ENCODE data around the gene CFAP20DC. TPM values are rescaled to one million over a fixed set of nuclear protein-coding genes. Genes with fewer than 3 reads are reported as not detected.

Gene CFAP20DC
- total and polyA plus RNA-seq, 2 of the 8 experiments (the other 6 are each of a cell fraction or from before 2014, with no cell fraction given), result 2.2 to 2.8 TPM

- Histone ChIP-seq H2BK12ac (ENCODE audit: low read depth, low read length) (no peak overlapping the region), H4K5ac (ENCODE audit: insufficient read length, low read depth, low read length) (no peak overlapping the region), H3K9ac (replicated peaks in 1 of 4; ENCODE audit: extremely low read depth in 1 of 4, low read depth in 3 of 4, low read length in 3 of 4) (no peak overlapping the region), H3K14ac (ENCODE audit: insufficient read length) (no peak overlapping the region), H4K8ac (ENCODE audit: extremely low read depth, insufficient read depth, low read length) (no peak overlapping the region), H4K20me1 (replicated peaks in 1 of 2; ENCODE audit: control insufficient read depth in 1 of 2, insufficient read depth in 2 of 2, low read length in 2 of 2) (no peaks in the 10 kb centered on the region), H3K4me3 (ENCODE audit: extremely low read depth in 1 of 4, insufficient read depth in 2 of 4, low read depth in 3 of 4, low read length in 4 of 4) (peak overlapping the region in 1 of 4 experiments; percentile 20; a peak in 1 of 8 replicates), H3K9me3 (ENCODE audit: insufficient read depth in 2 of 2, low read depth in 1 of 2, low read length in 1 of 2) (no peaks in the 10 kb centered on the region), H3K56ac (replicated peaks; ENCODE audit: insufficient read length, low read depth, low read length) (no peak overlapping the region), H3K27ac (ENCODE audit: low read depth, low read length) (no peak overlapping the region), H2BK5ac (ENCODE audit: low read depth, low read length) (no peak overlapping the region), H3K23me2 (ENCODE audit: low read depth, low read length) (no peaks in the 10 kb centered on the region), H3K79me2 (ENCODE audit: control insufficient read depth in 1 of 2, insufficient read depth in 2 of 2, low read length in 2 of 2) (no peaks in the 10 kb centered on the region), H3K79me1 (ENCODE audit: low read depth, low read length) (no peaks in the 10 kb centered on the region; the same call in 1 of the 2 replicates), H3K27me3 (replicated peaks in 1 of 4; ENCODE audit: control insufficient read depth in 3 of 4, extremely low read depth in 1 of 4, insufficient read depth in 3 of 4, low read length in 3 of 4) (no peaks in the 10 kb centered on the region), H4K91ac (replicated peaks; ENCODE audit: insufficient read length, low read length) (no peak overlapping the region), H3K4me1 (replicated peaks in 1 of 4; ENCODE audit: control insufficient read depth in 3 of 4, insufficient read depth in 4 of 4, low read length in 3 of 4) (no peaks in the 10 kb centered on the region), H2BK15ac (ENCODE audit: low read length) (no peak overlapping the region), H3K4ac (replicated peaks; ENCODE audit: insufficient read length, low read depth, low read length) (no peak overlapping the region), H2AFZ (ENCODE audit: low read length) (no peak overlapping the region), H3K18ac (ENCODE audit: extremely low read depth, low read length) (no peak overlapping the region), H2BK120ac (replicated peaks; ENCODE audit: low read depth, low read length) (no peak overlapping the region), H3K23ac (ENCODE audit: insufficient read length) (no peak overlapping the region), H3K4me2 (ENCODE audit: insufficient read depth in 1 of 2, low read depth in 2 of 2, low read length in 2 of 2) (peak overlapping the region in 1 of 2 experiments; percentile 51; a peak in 2 of 4 replicates), H2AK5ac (ENCODE audit: low read depth, low read length) (no peak overlapping the region), H3K36me3 (ENCODE audit: control insufficient read depth in 2 of 4, insufficient read depth in 4 of 4, low read length in 3 of 4) (no peaks in the 10 kb centered on the region), H2BK20ac (ENCODE audit: low read length) (no peak overlapping the region)
- TF ChIP-seq E2F6 (IDR thresholded peaks at IDR 0.05) (peak; percentile 39; the same call in 1 of the 2 replicates), RFX5 (IDR thresholded peaks at IDR 0.05; ENCODE audit: borderline replicate concordance, low read depth, low read length) (no peak)
- ChIA-PET POLR2A (ENCODE audit: partially characterized antibody) (interaction anchor here (0.9 kb wide), 1 partner anchor 113 kb away, joined by 3 read pairs; no protein-coding TSS in a partner anchor), CTCF (ENCODE audit: partially characterized antibody) (no interaction called here)
- DNase-seq (ENCODE audit: low read depth in 1 of 2, low spot score in 2 of 2), result no peak
- no peak for FAIRE-seq
These were observed 208.9 kb downstream of the CFAP20DC start for GRCh38 chr3:58840949-58841348.

All from H1 (cell line).